Kidney (tissue), 14 donors: ENCODE measurements around the gene CEACAM18. TPM values are rescaled to one million over a fixed set of nuclear protein-coding genes. Genes with fewer than 3 reads are reported as not detected.

Experiments used
- DNase-seq, 5 donors: peaks; one replicate each; pipeline ENCODE4 v3.0.0-alpha.2; 2013 to 2020
- FAIRE-seq: peaks from 2 replicates; lab custom pipeline; 2012; peaks lifted over from hg19 to GRCh38; lab: Jason Lieb, UNC
- H3K27ac ChIP-seq, 2 donors: one replicate each; pipeline ENCODE4 v1.7.0; 2013; ENCODE audit warnings: low read depth in 2 of 2, low read length in 2 of 2, inconsistent platforms in 1 of 2
- H3K27me3 ChIP-seq: one replicate; pipeline ENCODE4 v1.7.1; 2013; ENCODE audit warnings: low read length, inconsistent platforms; ENCODE audit not compliant: control insufficient read depth, insufficient read depth
- H3K36me3 ChIP-seq, 3 donors: one replicate each; pipeline versions ENCODE4 v1.7.0 to v1.7.1; 2013; ENCODE audit warnings: low read length in 3 of 3, control low read depth in 1 of 3, inconsistent platforms in 1 of 3; ENCODE audit not compliant: insufficient read depth in 3 of 3, control insufficient read depth in 2 of 3
- H3K4me1 ChIP-seq, 3 donors: one replicate each; pipeline versions ENCODE4 v1.7.0 to v1.7.1; 2013; ENCODE audit warnings: low read length in 3 of 3, inconsistent platforms in 1 of 3, low read depth in 1 of 3; ENCODE audit not compliant: control insufficient read depth in 2 of 3, insufficient read depth in 2 of 3
- H3K4me3 ChIP-seq, 3 donors: one replicate each; pipeline versions ENCODE4 v1.7.0 to v1.8.1; 2013; ENCODE audit warnings: low read length in 3 of 3, control low read depth in 1 of 3, inconsistent platforms in 1 of 3
- H3K9ac ChIP-seq, 3 donors: one replicate each; pipeline versions ENCODE4 v1.7.0 to v1.7.1; 2013; ENCODE audit warnings: low read length in 3 of 3, control low read depth in 1 of 3, inconsistent platforms in 1 of 3
- H3K9me3 ChIP-seq, 3 donors: one replicate each; pipeline versions ENCODE4 v1.7.0 to v1.7.1; 2013; ENCODE audit warnings: low read length in 3 of 3, control low read depth in 1 of 3, inconsistent platforms in 1 of 3; ENCODE audit not compliant: control insufficient read depth in 2 of 3, insufficient read depth in 1 of 3
- intact Hi-C: fragments of 100-400 bp; cut with DNase I; formaldehyde crosslinking; loops from one replicate; pipeline ENCODE4 v1.11.1; 2022
- polyA plus RNA-seq: library from polyadenylated mRNA; stranded (reverse); fragments of 350-450 nt; fragmentation: Illumina TruSeq; extraction: RNeasy Lipid Tissue Mini Kit (QIAGEN cat#74804); gene quantifications from one replicate; pipeline ENCODE4 v1.2.3, GENCODE V29; 2014; ENCODE audit warnings: low read depth, low replicate concordance; ENCODE audit not compliant: insufficient read depth
- total RNA-seq: library from RNA; stranded (reverse); fragmentation: NEBNext Ultra II Directional; extraction: Animal tissue kit (Norgen Biotek cat#: 25700); gene quantifications from one replicate; pipeline ENCODE4 v1.2.1, GENCODE V29; 2021
- TF ChIP-seq, protein P1 (sequence below): IDR thresholded peaks from 3 replicates; pipeline ENCODE4 v1.5.1; 2012; ENCODE audit warnings: mild to moderate bottlenecking, moderate library complexity, borderline replicate concordance; ENCODE audit not compliant: insufficient read depth; ENCODE audit errors: extremely low read depth
- donor health status: control.
- donor health status: control.
- donor health status: control.
- donor health status: control.
- donor health status: control.
- donor health status: DM: yes; HTN: yes; CAD: no.
- donor health status: Normal renal cell carcinoma (clear cell type).

CEACAM18 gene
- total and polyA plus RNA-seq, 2 donors from 2014 or later = not detected

DNA sequence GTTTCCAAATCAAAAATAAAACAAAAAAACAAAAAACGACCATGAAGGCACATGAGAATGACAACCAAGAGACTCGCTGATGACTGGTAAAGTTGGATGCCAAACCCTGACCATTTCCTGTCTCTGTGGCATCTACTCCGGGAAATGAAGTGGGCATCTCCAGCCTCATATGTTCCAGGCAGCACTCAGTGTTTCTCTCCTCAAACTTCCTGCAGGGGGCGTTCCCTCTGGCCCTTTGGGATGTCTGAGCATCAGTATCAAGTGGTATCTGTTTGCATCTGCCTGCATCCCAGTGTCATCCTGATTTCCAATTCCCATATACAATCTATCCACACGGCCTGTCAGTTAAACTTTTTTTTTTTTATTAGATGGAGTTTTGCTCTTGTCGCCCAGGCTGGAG lies 33.0 kb downstream of the CEACAM18 start:
- H3K4me3 ChIP-seq = no peak overlapping the region
- no peak overlapping the region for H3K27ac ChIP-seq
- no peaks in the 10 kb centered on the region for H3K9me3 ChIP-seq
- H3K9ac ChIP-seq = no peak overlapping the region
- no peak for FAIRE-seq
- peak in 1 of 5 donors; percentile 3 for DNase-seq
- TF ChIP-seq, protein P1, sequence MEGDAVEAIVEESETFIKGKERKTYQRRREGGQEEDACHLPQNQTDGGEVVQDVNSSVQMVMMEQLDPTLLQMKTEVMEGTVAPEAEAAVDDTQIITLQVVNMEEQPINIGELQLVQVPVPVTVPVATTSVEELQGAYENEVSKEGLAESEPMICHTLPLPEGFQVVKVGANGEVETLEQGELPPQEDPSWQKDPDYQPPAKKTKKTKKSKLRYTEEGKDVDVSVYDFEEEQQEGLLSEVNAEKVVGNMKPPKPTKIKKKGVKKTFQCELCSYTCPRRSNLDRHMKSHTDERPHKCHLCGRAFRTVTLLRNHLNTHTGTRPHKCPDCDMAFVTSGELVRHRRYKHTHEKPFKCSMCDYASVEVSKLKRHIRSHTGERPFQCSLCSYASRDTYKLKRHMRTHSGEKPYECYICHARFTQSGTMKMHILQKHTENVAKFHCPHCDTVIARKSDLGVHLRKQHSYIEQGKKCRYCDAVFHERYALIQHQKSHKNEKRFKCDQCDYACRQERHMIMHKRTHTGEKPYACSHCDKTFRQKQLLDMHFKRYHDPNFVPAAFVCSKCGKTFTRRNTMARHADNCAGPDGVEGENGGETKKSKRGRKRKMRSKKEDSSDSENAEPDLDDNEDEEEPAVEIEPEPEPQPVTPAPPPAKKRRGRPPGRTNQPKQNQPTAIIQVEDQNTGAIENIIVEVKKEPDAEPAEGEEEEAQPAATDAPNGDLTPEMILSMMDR = no peak
- H3K36me3 ChIP-seq = no peaks in the 10 kb centered on the region
- no peaks in the 10 kb centered on the region for H3K27me3 ChIP-seq
- intact Hi-C loops = no loop called here
- no peaks in the 10 kb centered on the region for H3K4me1 ChIP-seq

DNA sequence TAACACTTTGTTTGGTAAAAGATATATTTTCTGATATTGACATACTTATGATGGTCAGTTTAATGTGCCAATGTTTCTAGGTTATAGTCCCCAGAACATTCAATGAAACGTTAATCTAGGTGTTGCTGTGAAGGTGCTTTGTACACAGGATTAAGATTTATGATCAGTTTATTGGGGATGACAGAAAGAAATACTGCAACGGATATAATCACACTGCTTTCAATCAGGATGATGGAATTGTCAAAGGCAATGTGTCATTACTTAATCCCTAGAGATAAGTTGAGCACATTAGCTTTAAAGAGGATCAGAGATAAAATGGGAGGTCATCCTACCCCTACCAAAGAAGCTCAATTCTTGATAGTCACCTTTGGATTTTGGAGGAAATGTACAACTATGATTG lies 35.6 kb downstream of the CEACAM18 start:
- intact Hi-C loops = no loop called here

DNA sequence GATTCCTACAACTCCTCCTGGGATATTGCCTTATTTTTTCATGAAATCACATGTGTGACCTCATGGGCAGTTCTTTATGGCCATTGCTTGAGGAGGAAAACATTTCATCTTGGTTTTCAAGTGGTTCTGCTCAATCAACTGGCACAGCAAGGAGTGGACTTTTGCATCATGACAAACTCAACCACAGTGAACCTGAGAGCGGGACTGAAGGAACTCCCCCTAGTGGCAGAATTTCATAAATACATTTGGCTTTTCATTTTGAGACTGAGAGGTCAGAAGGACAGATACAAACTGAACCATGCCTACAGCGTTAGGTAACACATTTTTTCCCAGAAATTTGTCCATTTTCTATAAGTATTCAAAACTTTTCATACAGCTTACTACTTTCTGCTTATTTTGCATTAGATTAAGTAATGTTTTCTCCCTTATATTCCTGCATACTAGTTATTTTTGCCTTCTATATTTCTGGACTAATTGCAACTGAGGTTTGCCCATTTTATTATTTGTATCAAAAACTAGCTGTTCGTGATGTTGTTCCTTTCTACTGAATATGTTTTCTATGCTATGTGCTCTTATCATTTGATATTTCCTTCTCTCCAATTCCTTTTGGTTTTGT lies 36.6 kb downstream of the CEACAM18 start:
- H3K4me3 ChIP-seq = no peak overlapping the region
- H3K36me3 ChIP-seq = no peaks in the 10 kb centered on the region
- DNase-seq = peak in 2 of 5 donors; percentile 56 to 61
- FAIRE-seq = peak; percentile 87
- no peak overlapping the region for H3K9ac ChIP-seq
- H3K27ac ChIP-seq = no peak overlapping the region
- no peaks in the 10 kb centered on the region for H3K4me1 ChIP-seq
- no peaks in the 10 kb centered on the region for H3K27me3 ChIP-seq
- intact Hi-C loops = no loop called here
- no peaks in the 10 kb centered on the region for H3K9me3 ChIP-seq
- TF ChIP-seq, protein P1 = peak; percentile 38

More for the DNA sequence above, 35.6 kb downstream of the CEACAM18 start:
- Histone ChIP-seq H3K9ac (no peak overlapping the region), H3K9me3 (no peaks in the 10 kb centered on the region), H3K4me3 (no peak overlapping the region), H3K27ac (no peak overlapping the region), H3K4me1 (no peaks in the 10 kb centered on the region), H3K27me3 (no peaks in the 10 kb centered on the region), H3K36me3 (no peaks in the 10 kb centered on the region)
- FAIRE-seq (no peak), DNase-seq (no peak)
- TF ChIP-seq, protein P1 = no peak

DNA sequence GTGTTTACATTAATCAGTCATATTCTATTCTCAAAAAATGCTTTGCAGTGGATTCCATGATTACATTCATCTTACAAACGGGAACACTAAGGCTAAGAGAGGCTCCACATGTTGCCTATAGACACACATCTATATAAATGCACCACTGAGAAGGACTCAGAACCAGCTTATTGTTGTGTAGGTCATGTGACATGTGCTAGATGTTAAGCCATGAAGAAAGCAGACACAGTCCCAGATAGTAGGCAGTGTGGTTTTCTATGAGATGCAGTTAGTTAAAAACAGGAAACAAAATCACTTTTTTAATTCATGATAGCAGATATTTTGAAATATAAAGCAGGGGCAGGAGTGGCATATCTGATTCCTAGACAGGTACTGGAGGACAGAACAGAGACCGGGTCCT lies 42.4 kb downstream of the CEACAM18 start:
- Histone ChIP-seq H3K9ac (no peak overlapping the region), H3K36me3 (no peaks in the 10 kb centered on the region), H3K9me3 (no peaks in the 10 kb centered on the region), H3K4me3 (no peak overlapping the region), H3K4me1 (no peaks in the 10 kb centered on the region), H3K27ac (no peak overlapping the region), H3K27me3 (no peaks in the 10 kb centered on the region)
- intact Hi-C loops = no loop called here
- TF ChIP-seq, protein P1 = no peak
- DNase-seq (no peak), FAIRE-seq (no peak)
